Measurements from ENCODE around the gene ZBTB47. TPM values are rescaled to one million over a fixed set of nuclear protein-coding genes. Genes with fewer than 3 reads are reported as not detected.
A peak's percentile ranks its signal among the peaks of the same experiment; 100 is the strongest.

Gene ZBTB47
- total RNA-seq, 1 experiment from 2014 or later = 16.1 TPM

DNA sequence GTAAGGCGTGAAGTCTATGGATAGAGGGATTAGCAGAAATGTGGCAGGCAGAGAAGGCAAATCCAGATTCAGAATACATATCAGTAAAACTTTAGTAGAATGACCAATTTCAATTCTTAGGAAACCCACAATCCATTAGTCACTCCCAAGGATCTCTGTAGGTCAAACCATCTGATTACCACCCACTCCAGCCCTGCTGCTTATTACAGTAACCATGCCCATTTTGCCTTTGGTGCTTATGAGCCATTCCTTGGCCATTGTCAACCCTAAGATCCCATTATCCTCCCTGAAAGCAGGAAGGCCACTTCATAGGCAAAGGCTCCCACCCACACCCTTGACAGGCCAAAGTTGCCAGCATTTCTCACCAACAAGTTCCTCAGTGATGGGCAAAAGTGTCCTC, 26.8 kb downstream of the ZBTB47 start:
- in situ Hi-C loops (cut with HindIII; ENCODE audit: low sequenced_read_pairs) = no loop called here
- DNase-seq (ENCODE audit: low spot score) = no peak

DNA sequence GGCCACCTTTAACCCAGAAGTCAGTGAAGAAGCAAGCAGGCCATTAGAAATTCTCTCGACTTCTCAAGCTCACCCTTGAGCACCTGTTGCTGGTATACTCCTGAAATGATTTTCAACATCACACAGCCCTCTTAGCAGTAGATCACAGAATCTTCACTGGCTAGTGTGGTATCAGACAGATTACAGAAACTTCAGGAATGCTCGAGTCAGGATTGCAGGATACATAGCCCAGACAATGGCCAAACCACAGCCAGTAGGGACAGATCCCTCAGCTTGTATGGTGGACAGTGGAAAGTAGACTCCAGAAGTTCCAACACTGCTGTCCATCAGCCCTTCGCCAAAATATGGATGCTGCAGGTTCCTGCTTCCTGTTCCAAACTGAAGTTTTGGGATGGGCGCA, 27.3 kb downstream of the ZBTB47 start:
- in situ Hi-C loops (cut with HindIII; ENCODE audit: low sequenced_read_pairs) = no loop called here
- no peak for DNase-seq (ENCODE audit: low spot score)

DNA sequence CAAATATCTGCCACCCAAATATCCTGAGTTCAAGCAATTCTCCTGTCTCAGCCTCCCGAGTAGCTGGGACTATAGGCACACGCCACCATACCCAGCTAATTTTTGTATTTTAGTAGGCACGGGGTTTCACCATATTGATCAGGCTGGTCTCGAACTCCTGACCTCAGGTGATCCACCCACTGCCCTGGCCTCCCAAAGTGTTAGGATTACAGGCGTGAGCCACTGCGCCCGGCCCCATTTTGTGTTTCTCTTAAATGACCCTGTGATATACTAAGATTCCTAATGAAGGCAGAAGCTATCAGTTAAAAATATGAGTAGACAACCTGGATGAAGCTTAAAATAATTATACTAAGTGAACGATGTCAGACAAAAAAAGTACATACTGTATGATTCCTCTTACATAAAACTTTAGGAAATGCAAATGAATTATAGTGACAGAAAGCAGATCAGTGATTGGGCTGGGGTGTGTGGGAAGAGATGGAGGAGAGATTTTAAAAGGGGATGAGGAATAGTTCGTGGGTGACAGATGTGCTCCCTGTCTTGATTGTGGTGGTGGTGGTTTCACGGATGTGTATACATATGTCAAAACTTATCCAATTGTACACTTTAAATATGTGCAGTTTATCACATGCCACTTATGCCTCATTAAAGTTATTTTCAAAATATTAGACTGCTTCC, 28.0 kb downstream of the ZBTB47 start:
- no peak for DNase-seq (ENCODE audit: low spot score)
- in situ Hi-C loops (cut with HindIII; ENCODE audit: low sequenced_read_pairs) = no loop called here

DNA sequence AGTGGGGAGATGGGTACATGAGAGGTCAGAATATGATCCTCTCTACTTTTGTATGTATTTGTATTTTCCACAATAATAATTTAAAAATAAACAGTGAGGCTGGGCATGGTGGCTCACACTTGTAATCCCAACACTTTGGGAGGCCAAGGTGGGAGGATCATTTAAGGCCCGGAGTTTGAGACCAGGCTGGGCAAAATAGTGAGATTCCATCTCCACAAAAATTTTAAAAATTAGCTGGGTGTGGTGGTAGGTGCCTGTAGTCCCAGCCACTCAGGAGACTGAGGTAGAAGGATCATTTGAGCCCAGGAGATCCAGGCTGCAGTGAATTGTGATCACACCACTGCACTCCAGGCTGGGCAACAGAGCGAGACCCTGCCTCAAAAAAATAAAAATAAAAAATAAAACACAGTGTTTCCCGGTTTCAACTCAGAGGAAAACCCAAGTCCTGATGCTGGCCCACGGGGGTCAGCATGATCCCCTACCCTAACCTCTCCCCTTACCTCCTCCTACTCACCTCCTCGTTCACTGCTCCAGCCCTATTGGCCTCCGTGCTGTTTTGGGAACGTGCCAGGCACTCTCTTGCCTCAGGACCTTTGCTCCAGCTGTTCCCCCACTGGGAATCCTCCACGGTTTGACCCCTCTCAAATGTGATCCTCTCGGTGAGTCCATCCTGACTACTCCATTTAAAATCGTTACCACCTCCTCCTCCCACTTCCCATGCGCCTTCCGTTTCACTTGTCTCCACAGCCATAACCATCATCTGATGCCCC, 29.0 kb downstream of the ZBTB47 start:
- in situ Hi-C loops (cut with HindIII; ENCODE audit: low sequenced_read_pairs) = no loop called here
- DNase-seq (ENCODE audit: low spot score) = no peak

DNA sequence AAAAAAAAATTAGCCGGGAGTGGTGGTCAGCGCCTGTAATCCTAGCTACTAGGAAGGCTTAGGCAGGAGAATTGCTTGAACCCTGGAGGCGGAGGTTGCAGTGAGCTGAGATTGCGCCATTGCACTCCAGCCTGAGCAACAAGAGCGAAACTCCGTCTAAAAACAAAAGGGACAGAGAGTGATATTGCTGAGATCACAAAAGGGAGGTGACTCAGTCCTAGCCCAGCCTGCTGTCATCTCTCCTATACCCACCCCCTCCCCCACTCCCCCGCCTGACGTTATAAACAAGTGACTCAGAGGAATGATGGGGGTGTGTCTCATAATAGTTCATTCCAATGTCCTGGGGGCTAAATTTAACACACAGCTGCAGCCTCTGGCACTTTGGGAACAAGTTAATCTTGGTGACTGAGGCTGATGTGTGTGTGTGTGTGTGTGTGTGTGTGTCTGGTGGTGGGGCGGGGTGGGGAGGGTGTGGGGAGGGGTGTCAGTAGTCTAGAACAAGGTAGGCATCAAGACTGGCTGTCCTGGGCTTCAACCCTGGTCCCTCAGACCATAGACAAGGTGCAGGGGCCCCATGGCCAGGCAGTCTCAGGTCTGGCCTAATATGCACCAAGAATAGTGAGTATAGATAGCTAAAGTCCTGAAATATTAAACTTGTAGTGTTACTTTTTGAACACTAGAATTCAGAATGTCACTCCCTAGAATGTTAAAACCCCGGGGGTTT, 30.5 kb downstream of the ZBTB47 start:
- no peak for DNase-seq (ENCODE audit: low spot score)
- in situ Hi-C loops (cut with HindIII; ENCODE audit: low sequenced_read_pairs) = no loop called here

DNA sequence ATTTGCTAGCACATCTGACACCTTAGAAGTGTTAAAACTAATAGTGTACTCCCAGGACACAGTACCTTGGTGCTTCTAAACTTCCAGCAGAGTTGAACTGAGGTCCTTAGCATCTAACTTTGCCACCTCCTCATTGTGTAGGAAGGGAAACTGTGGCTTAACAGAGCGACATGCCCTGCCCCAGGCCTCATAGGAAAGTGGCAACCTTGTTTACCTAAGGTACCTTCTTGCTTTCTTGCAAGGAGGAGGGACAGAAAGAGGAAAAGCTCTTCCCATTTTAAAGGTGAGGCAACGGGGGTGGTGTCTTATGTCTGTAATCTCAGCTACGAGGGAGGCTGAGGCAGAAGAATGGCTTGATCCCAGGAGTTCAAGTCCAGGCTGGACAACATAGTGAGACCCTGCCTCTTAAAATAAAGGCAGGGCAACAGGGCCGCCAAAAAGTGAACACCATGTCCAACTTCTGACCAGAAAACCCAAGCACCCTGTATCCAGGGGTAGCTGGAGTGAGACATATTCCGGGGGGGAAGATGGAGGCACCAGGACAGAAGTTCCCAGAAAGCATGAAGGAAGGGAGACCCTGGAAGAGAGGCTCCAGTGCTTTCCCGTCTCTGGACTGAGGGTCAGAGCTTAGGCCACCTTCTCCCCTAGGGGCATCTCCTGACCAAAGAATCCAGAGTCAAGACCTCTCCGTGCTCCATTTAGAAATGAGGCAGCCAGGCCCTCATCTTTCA, 31.3 kb downstream of the ZBTB47 start:
- DNase-seq (ENCODE audit: low spot score) = no peak
- in situ Hi-C loops (cut with HindIII; ENCODE audit: low sequenced_read_pairs) = no loop called here

DNA sequence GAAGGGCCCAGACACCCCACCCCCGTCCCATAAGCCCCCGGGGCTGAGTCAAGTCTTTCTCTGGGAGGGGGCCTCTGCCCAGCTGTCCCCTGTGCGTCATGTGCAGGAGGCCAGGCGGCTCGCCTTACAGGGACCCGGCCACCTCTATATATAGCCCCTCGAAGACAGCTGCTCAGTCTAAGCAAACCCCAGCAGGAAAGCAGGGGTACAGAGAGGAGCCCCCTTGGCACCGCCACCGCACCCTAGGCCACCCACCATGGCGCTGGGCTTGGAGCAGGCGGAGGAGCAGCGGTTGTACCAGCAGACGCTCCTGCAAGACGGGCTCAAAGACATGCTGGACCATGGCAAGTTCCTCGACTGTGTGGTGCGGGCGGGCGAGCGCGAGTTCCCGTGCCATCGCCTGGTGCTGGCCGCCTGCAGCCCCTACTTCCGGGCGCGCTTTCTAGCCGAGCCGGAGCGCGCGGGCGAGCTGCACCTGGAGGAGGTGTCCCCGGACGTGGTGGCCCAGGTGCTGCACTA, 31.9 kb downstream of the ZBTB47 start, which contains the start of gene KLHL40:
TSS of gene KLHL40 (plus strand) at position 175 of the 519 bp plus-strand sequence. CDS start at position 257, 82 bp downstream.
- DNase-seq (ENCODE audit: low spot score) = no peak
- in situ Hi-C loops (cut with HindIII; ENCODE audit: low sequenced_read_pairs) = no loop called here

DNA sequence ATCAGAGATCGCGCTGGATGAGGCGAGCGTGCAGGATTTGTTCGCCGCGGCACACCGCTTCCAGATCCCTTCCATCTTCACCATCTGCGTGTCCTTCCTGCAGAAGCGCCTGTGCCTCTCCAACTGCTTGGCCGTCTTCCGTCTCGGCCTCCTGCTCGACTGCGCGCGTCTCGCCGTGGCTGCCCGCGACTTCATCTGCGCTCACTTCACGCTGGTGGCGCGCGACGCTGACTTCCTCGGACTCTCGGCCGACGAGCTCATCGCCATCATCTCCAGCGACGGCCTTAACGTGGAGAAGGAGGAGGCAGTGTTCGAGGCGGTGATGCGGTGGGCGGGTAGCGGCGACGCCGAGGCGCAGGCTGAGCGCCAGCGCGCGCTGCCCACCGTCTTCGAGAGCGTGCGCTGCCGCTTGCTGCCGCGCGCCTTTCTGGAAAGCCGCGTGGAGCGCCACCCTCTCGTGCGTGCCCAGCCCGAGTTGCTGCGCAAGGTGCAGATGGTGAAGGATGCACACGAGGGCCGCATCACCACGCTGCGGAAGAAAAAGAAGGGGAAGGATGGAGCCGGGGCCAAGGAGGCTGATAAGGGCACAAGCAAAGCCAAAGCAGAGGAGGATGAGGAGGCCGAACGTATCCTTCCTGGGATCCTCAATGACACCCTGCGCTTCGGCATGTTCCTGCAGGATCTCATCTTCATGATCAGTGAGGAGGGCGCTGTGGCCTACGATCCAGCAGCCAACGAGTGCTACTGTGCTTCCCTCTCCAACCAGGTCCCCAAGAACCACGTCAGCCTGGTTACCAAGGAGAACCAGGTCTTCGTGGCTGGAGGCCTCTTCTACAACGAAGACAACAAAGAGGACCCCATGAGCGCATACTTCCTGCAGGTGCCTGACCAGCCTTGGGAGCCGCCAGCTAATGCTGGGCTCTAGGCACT, 32.7 kb downstream of the ZBTB47 start:
- in situ Hi-C loops (cut with HindIII; ENCODE audit: low sequenced_read_pairs) = no loop called here
- DNase-seq (ENCODE audit: low spot score) = peak; percentile 20

DNA sequence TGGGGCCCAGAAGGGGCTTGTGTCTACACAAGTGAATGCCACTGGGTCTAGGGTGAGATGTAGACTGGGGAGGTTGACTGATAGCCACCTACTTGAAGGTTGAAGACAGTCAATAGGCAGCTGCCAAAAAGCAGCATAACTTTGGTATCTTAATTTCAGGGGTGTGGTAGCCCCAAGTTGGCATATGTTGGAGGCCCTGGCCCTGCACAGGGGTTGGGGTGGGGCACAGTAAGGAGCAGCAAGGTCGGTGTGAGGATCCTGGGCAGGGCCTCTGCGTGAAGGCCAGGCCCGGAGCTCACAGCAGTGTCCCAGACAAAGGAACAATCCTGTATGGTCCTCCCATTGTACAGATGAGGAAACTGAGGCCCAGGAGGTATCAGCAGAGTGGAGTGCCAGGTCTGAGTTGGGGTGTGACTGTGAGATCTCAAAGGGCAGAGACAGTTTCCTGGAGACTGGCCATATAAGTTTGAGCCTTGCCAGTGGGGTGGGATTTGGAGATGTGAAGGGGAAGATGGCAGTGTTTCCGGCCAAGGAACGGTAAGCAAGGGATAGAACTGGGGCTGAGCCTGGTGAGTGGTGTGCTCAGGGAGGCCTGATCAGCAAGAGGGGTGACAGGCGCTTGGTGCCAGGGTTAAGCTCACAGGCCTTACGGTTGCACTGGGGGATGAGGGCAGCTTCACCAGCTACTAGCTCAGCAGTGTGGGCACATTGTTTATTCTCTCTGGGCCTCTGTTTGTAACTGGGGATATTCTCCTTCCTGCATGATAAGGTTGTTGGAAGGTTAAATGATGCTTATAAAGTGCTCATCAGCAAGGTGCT, 33.5 kb downstream of the ZBTB47 start:
- in situ Hi-C loops (cut with HindIII; ENCODE audit: low sequenced_read_pairs) = no loop called here
- no peak for DNase-seq (ENCODE audit: low spot score)

DNA sequence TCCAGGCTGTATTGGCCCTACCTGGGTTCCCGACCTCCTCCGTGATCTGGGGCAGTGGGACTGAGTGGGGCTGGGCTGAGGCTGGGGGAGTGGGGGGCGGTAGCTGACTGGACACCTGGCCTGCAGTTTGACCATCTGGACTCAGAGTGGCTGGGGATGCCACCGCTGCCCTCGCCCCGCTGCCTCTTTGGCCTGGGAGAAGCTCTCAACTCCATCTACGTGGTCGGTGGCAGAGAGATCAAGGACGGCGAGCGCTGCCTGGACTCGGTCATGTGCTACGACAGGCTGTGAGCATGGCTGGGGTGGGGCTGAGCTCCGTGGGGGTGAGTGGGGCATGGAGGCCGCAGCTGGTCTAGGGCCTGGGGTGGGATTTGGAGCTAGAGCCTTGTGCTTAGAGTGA, 34.5 kb downstream of the ZBTB47 start:
- in situ Hi-C loops (cut with HindIII; ENCODE audit: low sequenced_read_pairs) = no loop called here
- no peak for DNase-seq (ENCODE audit: low spot score)

DNA sequence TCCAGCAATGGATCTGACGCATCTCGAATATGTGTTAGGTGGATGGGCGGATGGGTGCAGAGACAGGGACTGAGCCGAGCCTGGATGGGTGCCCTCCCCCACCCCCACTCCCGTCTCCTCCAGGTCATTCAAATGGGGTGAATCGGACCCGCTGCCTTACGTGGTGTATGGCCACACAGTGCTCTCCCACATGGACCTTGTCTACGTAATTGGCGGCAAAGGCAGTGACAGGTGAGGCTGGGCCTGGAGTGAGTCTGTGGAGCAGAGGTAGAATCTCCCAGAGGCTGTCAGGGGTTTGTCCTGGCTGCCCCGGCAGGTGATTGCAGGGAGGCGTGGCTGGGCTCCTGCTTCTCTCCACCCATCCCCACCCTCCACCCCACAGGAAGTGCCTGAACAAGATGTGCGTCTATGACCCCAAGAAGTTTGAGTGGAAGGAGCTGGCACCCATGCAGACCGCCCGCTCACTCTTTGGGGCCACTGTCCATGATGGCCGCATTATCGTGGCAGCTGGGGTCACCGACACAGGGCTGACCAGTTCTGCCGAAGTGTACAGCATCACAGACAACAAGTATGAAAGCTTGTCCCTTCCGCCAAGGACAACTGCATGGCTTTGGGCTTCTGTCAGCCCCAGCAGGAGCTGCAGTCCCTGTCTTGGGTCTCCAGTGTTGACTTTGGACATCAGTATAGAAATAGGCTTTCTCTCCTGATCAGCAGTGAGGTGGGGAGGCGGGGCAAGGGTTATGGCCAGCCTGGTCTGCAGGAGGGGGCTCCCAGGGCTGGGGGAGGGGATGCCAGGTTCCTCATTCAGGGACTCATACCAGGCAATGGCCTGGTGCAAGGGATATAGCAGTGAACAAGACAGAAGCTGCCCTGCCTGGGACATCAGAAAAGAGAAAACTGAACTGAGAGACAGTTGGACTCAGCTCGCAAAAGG, 35.3 kb downstream of the ZBTB47 start:
- in situ Hi-C loops (cut with HindIII; ENCODE audit: low sequenced_read_pairs) = no loop called here
- no peak for DNase-seq (ENCODE audit: low spot score)

DNA sequence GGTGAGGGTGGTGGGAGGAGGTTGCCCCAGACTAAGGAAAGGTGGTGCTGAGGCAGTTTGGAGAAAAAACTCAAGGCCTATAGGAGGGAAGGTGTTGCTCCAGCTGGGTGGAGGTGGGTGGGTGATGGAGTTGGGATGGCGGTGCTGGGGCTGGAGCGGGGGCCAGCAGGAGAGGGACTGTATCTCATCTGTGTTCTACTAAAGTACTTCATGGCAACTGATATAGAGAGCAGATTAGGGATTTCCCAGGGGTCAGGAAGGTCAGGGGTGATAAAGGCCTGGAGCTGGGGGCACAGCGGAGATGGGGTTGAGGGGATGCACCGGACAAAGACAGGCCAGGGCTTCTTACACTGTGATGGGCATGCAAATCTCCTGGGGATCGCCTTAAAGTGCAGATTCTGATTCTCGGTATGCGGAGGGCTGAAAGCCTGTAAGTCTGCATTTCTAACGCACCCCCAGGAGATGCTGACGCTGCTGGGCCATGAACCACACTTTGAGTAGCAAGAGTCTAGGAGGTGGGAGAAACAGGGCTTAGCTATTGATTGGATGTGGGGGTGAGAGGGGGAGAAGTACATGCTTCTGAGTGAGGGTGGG, 36.0 kb downstream of the ZBTB47 start:
- in situ Hi-C loops (cut with HindIII; ENCODE audit: low sequenced_read_pairs) = no loop called here
- no peak for DNase-seq (ENCODE audit: low spot score)

DNA sequence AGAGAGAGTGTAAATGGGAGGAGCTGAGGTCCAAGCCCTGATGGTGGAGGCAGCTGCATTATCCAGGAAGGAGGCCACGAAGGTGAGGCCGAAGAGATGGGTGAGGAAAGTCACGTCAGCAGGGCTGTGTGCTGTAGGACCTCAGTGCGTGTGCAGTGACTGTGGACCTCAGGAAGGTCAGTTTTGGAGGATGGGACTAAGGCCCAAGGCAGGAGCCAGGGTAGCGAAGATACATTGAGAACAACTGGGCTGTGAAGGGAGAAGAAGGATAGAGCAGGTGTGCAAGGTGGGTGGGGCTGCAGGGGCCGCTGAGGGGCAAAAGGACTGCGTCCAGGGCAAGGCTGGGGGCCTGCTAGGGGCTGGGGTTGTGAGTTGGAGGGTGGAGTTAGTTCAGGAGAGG, 36.7 kb downstream of the ZBTB47 start:
- no peak for DNase-seq (ENCODE audit: low spot score)
- in situ Hi-C loops (cut with HindIII; ENCODE audit: low sequenced_read_pairs) = no loop called here

DNA sequence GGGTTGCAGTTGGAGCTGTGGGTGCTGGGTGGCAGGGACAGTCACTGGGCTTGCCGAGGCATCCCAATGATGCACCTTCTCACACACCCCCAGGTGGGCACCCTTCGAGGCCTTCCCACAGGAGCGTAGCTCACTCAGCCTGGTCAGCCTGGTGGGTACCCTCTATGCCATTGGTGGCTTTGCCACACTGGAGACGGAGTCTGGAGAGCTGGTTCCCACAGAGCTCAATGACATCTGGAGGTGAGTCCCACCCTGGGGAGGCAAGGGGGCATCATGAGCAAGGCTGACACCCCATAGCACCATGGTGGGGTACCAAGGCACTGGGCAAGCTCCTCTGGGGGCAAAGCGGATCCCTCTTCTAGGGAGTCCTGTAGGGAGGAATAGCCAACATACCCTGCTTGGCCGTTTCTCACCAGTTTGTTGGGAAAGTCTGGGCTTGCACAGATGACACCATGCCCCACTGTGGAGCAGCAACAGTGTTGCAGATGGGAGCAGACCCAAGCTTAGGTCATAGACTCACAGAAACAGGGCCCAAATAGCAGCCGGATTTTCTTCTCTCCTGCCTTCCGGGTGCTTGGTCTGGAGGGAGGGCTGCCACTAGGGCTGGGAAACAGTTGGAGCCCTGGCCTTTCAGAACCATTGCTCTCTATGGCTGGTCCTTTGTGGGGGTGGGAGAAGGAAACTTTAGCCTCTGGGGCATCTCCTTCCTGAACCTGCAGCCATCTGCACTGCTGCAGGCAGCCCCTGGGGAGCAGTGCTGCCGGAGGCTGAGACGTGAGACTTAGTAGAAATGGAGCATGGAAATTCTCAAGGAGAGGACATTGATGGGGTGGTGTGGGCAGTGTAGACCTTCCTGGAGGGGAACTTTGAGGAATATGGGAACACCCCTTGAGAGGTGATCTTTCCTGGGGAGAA, 37.5 kb downstream of the ZBTB47 start:
- no peak for DNase-seq (ENCODE audit: low spot score)
- in situ Hi-C loops (cut with HindIII; ENCODE audit: low sequenced_read_pairs) = no loop called here
